Measurements from ENCODE around the gene FAM83C.

DNA sequence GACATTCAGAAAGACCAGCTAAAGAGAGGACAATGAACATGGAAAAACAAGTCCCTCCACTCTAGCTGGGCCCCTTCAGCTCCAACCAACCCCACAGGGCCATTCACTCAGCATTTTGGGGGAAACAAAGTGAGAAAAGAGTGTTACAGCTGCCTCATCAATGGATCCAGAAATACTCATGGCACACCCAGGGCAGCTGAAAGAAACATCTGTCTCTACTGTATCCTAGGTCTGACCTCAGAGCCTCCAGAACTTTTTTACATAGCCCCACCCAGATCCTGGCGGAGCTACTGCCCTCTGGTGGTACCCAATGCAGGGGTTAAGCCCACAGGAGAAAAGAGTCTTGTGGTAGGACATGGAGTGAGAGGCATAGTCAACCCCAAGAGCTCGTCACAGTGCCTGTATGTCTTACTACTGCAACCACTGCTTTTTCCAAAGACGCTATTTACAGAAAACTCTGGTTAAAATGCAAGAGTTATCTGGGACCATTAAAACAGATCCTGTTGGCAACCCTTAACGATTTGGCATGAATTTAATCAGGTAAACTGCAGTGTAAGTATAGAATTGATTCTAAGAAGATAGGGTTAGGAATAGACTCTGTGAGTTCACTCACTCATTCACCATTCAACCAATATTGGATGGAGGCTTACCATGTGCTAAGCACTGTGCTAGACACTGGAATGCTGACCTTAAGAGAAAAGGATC is 37.4 kb upstream of the FAM83C start:
- TF ChIP-seq CTCF (IDR thresholded peaks at IDR 0.05) (no peak), EZH2 (IDR thresholded peaks at IDR 0.05; ENCODE audit: borderline replicate concordance, insufficient read depth, low read depth, low read length, poor library complexity, severe bottlenecking) (no peak)
